SKM-1 (cell line): ENCODE measurements around the gene LPP.
A peak's percentile ranks its signal among the peaks of the same experiment; 100 is the strongest.

ENCODE experiments used
- DNase-seq: peaks from one replicate; lab custom pipeline; 2025; ENCODE audit not compliant: unreplicated experiment; lab: John Stamatoyannopoulos, UW

The LPP gene

DNA sequence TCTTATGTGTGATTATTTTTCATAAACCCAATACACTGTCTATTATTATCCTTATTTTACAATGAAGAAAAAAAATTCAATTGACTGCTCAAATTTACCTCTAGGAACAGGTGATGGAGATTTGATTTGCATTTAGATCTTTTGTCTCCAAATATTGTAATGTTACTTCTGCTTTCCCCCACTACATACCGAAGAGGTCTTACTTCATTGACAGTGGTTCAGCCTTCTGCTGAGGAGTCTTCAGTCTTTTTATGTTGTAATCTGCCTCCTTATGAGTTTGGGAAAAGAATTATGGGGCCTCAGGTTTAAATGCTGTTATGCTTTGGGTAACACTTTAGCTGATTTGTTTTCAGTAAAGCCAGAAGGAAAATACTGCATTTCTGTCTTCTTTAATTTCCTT, 199.5 kb downstream of the LPP start:
- DNase-seq: peak; percentile 17

DNA sequence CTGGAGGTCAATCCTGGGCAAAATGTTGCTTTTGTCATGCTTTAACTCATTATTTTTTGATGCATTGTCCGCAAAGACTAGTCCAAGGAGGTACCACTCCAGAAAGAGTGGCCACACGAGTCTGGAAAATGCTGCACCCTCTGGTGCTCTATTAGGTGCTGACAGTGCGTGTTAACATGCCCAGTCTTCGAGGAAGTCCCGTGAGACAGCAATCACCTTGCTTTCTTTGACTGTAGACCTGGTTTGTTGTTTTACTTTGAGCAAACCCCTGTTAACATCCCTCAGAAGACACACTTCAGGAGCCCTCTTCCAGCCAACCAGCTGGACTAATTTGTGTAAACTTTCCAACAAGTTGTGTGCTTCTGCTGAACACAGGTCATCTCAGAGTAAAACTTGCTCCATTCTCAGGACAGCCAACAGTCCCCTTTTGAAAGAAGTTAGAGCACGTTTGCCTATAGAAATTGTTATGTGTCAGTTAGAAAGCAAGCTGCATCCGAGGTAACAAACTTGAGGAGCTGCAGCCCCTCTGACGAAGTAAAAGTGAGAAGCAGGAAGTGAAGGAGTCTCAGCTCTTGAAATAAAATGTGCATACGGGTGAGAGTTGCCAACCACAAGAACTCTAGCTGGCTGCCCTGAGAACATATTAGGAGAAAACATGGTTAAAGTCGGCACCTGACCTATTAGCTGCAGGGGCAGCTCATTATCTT, 205.0 kb downstream of the LPP start:
- DNase-seq: no peak

DNA sequence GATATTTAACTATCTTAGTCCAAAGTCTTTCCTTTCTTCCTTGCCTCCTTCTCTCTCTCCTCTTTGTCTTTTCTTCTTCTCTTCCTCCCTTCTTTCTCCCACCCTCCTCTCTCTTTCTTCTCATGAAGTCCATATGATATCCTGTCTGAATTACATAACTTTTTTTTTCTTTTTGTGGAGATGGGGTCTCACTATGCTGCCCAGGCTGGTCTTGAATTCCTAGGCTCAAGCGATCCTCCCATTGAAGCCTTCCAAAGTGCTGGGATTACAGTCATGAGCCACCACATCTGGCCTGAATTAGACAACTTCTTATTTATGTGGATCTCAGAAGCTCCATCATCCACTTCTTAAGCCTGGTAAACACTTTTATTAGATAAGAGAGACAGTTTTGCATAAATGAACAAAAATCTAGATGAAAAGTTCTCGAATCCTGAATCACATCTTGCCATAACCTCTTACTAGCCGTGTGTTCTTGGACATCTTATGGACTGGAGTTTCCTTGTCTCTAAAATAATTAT, 206.5 kb downstream of the LPP start:
- no peak for DNase-seq

DNA sequence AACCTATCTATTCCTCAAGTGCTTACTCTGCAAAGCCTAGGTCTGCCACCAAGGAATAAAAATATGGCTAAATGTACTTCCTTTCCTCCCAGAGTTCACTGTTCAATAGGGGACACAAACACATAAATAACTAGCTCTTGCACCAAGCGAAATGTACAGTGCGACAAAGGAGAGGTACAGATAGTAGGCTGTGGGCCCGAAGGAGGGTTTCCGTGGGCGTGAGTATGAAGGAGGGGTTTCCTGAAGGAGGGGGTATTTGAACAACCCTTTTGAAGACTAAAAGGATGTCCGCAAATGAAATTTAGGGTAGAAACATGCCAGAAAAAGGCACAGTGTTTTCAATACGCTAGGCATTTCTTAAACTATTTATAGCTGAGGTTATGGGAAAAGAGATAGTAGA, 207.9 kb downstream of the LPP start:
- no peak for DNase-seq

DNA sequence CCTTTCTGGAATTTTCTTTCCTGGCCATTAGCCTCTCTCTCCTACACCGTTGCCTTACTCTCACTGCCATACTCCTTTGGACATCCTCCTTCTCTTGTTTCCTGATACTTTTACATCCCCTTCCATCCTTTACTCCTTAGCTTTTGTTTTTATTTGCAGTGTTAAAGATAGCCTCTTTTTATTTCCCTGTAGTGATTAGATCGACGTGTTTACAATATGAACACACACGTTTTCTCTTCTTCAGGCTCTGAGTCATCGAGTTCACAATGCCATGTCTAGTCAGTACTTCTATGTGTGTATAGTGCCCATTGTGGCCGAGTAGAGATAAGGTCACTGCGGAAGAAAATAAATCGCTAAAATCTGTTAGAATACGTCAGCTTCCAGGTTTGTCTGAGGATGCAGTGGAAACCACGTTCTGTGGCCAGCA, 208.5 kb downstream of the LPP start:
- no peak for DNase-seq

DNA sequence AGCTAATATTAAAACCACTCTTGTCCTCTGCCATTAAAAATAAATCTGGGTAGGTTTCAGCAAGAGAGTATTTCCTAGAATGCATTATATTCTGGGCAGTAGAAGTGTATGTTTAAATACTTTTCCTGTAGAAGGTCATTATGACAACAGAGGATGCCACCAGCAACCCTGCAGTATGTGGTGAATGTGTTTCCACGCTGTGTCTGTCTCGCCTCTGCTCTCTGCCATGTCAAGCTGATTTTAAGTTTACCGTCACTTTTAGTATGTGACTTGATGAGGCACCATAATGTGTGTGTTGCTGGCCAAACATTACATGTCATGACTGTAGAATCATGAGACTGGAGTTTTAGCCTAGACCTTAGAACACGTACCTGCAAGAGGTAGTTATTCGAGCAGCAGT, 211.2 kb downstream of the LPP start:
- no peak for DNase-seq

DNA sequence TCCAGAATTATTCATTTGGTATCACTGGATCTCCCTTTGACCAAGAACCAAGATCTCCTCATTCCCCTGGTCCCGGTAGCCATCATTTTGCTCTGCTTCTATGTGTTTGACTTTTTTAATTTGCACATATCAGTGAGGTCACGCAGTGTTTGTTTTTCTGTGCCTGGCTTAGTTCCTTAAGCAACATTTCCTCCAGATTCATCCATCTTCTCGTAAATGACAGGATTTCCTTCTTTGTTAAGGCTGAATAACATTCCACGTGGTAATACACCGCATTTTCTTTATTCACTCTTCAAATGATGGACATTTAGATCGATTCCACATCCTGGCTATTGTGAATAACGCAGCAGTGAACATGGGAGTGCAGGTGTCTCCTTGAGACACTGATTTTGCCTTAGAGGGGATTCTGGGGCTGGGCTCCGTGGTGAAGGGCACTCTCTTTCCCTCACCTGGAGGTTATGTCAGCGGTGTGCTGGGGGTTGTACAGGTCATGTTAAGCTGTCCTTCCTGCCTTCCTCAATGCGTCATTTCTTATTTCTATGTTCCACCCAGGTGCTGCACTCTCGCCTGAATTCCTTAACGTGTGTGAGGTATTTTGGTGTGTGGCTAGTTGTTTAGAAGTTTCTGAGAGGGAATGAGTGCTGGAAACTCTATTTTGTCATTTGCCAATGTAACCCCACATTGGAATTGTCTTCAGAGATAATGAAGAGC, 212.2 kb downstream of the LPP start:
- DNase-seq: no peak

DNA sequence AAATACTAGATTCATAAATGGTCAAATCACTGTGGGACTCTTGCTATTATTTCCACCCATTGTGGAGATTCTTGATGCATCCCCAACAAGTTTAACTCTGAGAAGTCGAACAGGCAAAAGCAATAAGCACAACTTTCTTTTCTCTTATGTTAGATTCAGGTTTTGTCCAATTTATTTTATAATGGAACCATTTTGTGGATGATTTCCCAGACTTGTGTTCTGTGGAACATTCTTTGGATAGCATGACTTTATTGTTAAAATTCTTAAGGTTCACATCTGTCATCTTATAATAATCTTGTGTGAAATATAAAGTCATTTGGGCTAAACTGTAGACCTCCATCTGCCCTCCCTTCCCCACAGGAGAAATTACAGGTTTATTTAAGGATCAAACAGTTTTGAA, 213.7 kb downstream of the LPP start:
- DNase-seq: no peak

DNA sequence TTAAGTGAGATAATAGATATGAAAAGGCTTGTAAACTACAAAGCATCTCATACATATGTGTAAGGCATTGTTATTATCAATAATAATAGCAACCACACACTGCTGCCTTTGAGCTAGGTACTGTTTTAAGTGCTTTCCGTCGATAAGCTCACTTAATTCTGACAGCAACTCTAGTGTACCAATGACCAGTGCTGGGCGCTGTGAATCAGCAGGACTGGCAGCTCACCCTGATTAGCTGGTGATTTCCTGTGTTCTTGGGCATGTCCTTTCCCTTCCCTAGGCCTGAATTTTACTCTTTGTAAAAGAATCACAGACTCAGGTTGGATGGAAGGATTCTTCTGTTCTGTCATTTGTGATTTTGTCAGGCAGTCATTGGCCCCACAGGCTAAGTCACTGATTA, 215.6 kb downstream of the LPP start:
- no peak for DNase-seq

DNA sequence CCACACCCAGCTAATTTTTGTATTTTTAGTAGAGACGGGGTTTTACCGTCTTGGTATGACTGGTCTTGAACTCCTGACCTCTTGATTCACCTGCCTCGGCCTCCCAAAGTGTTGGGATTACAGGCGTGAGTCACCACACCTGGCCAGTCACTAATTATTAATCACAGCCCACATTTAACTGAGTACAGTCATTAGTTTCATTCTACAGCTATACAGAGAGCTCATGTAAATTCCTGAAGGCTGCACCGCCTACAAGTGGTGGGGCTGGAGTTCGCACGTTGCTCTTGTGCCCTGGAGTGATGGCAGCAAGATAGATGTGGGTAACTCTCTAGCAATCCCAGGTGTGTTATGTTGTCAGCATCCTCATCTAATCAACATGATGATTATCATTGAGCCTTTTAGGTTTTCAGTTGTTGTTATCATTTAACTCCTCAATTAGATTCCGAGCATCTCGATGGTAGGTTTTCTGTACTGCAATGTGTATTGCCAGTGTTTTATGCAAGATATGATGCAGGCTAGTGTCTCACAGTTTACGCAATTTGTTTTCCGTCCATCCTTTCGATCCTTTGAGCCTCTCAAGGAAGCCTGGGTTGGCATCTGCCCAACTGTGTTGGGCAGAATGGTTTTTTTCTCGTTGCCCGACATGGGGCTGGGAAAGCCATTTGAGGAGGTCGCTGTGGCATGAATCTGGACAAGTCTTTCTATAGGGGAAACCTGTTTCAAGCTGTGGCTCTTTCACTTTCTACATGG, 216.3 kb downstream of the LPP start:
- no peak for DNase-seq

DNA sequence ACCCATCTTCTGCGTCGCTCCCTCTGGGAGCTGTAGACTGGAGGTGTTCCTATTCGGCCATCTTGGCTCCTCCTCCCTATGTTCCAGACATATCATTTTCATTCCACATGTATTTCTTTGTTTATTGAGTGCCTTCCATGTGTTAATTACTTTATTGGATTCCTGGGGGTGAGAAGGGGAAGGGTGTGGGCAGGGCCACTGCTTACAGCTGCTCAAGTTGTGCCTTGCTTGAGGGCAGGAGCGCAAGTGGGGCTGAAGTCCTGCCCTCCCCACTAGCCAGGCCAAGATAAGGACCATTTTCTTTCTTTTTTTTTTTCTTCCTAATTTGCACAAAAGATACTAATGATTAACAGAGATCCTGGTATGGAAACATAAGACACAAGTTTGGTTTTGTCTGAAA, 224.8 kb downstream of the LPP start:
- no peak for DNase-seq

DNA sequence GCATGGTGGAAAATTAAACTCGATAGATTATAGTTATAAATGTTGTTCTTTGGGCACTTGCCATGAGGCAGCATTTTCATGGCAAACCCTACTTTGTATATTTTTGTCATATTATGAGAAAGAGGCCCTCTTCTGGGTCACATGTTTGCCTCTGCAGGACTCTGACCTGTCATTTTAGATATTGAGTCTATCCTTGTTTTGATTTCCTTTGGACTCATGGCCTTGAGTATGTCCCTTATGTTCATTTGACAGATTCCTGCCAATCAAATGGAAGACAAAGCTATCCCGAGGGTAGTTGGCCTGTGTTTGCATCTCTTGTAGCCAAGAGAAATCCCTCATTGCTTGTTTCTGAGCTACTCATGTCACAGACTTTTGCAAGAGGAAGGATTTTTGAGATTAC, 226.3 kb downstream of the LPP start:
- no peak for DNase-seq

DNA sequence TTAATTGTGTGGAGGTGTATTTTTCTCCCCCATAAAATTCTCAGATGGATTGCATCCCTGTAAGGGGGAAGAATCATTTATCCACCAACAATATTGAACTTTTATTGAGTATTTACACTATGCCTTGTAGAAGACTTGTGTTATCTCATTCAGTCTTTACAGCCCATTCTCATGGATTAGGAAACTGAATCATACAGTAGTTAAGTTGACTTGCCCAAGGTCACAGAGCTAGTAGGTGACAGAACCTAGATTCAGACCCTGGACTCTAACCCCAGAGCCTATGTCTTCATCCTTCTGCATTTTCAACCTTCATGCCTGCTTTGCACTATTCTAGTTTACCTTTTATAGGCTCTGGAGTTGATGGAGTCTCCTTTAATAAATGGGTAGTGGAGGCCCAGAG, 226.8 kb downstream of the LPP start:
- no peak for DNase-seq

DNA sequence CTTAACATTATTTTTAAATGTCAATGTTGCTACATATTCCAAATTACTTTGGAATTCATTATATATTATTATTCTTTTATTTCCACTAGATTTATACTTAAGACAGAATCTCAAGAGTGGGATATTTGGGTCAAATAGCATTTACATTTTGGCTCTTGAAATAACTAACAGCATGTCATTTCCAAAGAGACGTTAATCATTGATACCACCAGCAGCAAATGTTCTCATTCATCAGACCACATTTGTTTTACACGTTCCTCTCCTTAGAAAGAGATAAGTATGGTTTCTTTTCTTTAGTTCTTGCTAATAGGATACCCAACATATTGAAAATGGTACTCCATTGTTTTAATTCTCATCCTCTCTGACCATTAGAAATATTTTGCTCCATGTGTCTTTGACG, 229.8 kb downstream of the LPP start:
- no peak for DNase-seq

DNA sequence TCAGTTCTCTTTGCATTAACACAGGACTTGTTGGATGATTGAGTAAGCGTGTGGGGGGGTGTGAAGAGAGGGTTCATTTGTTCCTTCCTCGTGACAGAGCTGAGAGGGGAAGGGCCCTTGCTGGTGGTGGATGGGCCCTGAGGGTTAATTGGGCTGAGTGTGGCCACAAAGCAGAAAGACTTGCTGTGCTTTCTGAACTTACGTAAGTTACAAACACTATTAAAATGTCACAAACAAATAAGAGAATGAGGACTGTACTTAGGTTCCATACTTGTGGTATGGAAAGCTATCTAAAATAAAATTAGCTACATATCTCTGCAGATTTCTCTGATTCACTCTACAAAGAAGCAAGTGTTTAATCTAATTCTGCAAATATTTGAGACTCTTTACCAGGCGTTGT, 231.3 kb downstream of the LPP start:
- peak; percentile 33 for DNase-seq

DNA sequence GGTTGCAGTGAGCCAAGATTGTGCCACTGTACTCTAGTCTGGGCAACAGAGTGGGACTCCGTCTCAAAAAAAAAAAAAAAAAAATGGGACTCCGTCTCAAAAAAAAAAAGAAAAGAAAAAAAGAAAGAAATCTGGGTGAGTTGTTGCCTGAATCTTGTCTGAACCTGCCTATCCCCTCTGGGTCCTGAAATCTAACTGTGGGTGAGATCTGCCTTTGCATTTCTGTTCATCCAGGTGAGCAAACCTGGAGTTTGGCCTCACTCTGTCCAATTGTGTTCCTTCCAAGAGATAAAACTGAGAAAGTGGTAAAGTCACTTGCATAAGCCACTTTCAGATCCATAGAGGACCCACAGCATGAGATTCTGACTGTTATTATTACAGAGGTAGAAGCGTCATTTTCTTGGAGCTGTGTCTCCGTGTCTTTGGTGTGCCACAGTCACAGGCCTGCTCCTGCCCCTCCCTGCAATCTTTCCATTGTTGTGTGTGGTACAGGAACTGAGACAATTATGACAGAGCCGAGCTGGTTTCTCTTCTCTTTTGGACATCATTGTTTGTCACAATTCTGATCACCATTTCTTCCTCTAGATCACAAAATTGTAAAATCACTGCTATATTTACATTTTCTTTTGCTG, 235.9 kb downstream of the LPP start:
- DNase-seq: no peak

DNA sequence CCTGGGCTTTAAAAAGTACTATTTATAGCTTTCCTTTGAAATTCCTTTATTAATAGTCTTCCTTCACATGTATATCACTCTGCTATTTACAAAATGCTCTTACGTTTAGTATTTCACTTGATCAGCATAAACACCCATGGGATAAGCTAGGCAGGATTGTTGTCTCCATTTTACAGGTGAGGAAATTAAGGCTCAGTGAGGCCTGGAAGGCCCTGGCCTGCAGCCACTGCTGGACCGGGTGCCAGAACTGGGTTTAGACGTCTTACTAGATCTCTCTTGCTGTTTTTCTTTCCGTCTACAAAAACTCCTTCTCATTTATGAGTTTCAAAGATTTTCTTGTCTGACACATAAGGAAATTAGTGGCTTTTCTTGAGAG, 236.4 kb downstream of the LPP start:
- DNase-seq: no peak

DNA sequence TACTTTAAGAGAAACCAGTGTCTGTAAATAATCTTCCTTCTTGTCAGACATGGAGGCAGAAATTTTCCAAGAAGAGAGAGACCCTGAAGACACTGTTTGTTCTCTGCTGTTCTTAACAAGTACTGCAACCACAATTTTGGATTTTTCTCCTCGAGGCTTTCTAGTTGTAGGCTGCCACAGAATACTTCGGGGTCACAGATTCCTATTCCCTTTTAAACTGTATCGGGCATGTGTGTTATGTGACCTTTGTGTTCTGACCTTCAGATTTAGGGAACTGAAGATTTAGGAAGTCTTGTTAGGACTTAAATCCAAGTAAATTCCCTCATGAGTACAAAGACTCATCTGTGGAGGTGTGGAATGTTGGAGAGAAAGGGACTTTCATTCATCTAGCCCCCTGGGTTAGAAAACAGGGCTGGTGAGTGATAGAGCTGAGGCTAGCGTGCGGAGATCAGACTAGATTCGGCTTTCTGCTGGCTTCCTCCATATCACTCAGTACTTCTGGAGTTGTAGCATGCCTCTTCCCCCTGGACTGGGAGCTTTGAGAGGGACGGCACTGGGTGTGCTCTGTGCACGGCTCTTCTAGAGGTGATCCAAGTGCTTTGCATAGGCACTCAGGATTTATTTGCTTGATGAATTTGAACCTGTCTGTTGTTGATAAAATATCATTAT, 237.0 kb downstream of the LPP start:
- no peak for DNase-seq

DNA sequence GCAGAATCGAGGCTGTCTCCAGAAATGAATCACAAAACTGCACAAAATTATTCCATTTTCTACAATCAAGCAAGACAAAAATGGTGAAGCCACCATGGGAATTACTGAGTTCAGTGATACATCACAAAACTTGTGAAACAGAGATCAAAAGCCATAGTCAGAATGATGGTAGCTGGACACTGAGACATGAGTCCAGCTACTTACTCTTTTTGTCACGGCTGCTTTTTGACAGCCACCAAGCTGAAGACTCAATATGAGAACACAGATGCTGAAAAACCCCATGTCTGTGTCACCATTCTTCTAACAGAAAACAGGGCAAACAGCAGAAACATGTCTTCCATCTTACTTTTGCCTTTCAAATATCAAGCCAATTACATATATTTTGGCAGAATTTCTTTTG, 237.6 kb downstream of the LPP start:
- no peak for DNase-seq

DNA sequence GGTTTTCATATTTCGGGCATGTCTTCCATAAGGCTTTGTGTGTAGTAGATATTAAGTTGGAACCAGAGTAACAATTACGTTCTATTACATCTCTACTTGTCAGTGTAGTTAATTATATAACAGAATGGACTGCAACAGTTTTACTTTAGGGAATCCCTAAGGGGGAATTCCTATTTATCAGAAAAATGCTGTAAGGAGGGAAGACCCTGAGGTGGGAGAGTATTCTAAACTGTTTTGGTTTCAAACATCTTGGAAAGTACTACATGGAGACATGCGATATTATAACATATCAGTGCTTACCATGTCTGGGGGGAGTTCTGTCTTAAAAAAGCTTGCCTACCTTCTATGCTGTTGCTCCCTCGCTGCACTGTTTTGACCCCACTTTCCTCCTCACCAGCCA, 238.1 kb downstream of the LPP start:
- no peak for DNase-seq

DNA sequence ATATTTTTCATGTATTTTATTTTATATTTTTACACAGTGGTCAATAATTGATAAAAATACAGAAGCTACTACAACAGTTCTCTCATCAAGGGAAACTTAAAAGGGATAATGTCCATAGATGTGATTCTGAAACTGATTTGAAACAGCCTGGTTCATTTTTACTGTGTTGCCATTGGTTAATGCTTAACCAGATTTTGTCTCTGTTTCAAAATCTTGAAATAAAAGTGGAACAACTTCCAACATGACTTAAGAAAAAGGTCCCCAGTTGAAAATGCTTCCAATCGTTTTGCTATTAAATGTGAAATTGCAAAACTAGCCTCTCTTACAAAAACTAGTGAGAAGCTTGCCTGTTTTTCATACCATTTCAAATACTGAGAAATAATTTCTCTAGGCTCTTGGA, 240.7 kb downstream of the LPP start:
- DNase-seq: no peak
